Naive B cell (primary cell): ENCODE measurements around the gene TCF4. TPM values are rescaled to one million over a fixed set of nuclear protein-coding genes. Genes with fewer than 3 reads are reported as not detected.
A peak's percentile ranks its signal among the peaks of the same experiment; 100 is the strongest.

Source experiments
- ATAC-seq, 2 donors: fragments of 150-1000 bp; cut with Tn5 transposase; 2 replicates each; pipeline ENCODE4 v1.10.0; 2021; ENCODE audit warnings: low read depth in 2 of 2, mild to moderate bottlenecking in 2 of 2, moderate library complexity in 2 of 2
- DNase-seq: peaks from one replicate; pipeline ENCODE4 v3.0.0; 2022
- H3K27ac Mint-ChIP-seq, 6 donors: one replicate each; pipeline ENCODE4 v1.8.0; 2020 to 2022; ENCODE audit warnings: mild to moderate bottlenecking in 6 of 6, mixed read lengths in 6 of 6, moderate library complexity in 5 of 6, inconsistent platforms in 2 of 6
- H3K27me3 Mint-ChIP-seq, 3 donors: one replicate each; pipeline ENCODE4 v1.8.0; 2021 to 2022; ENCODE audit warnings: mixed read lengths in 3 of 3, mild to moderate bottlenecking in 1 of 3
- H3K36me3 Mint-ChIP-seq, 2 donors: one replicate each; pipeline ENCODE4 v1.8.0; 2020 to 2022; ENCODE audit warnings: mixed read lengths in 2 of 2, inconsistent platforms in 1 of 2, mild to moderate bottlenecking in 1 of 2
- H3K4me1 Mint-ChIP-seq, 3 donors: one replicate each; pipeline ENCODE4 v1.8.0; 2020 to 2022; ENCODE audit warnings: mixed read lengths in 3 of 3, inconsistent platforms in 1 of 3, mild to moderate bottlenecking in 1 of 3, moderate library complexity in 1 of 3
- H3K4me3 Mint-ChIP-seq, 8 donors: one replicate each; pipeline ENCODE4 v1.8.0; 2020 to 2022; ENCODE audit warnings: mild to moderate bottlenecking in 8 of 8, mixed read lengths in 8 of 8, moderate library complexity in 8 of 8, inconsistent platforms in 2 of 8
- H3K9me3 Mint-ChIP-seq, 7 donors: one replicate each; pipeline ENCODE4 v1.8.0; 2020 to 2022; ENCODE audit warnings: mixed read lengths in 7 of 7, mild to moderate bottlenecking in 5 of 7, inconsistent platforms in 2 of 7, moderate library complexity in 1 of 7
- polyA plus RNA-seq, 6 donors: library from polyadenylated mRNA; unstranded; fragments of 300-500 nt; fragmentation: Illumina TruSeq; gene quantifications; one replicate each; pipeline ENCODE4 v1.2.3, GENCODE V29; 2021; ENCODE audit warnings: low read depth in 6 of 6

The TCF4 gene
- polyA plus RNA-seq, 6 donors from 2014 or later: 199 to 274 (median 217) TPM

- no peaks in the 10 kb centered on the region for H3K27me3 Mint-ChIP-seq
- DNase-seq (no peak), ATAC-seq (no peak)
- H3K36me3 Mint-ChIP-seq: peaks cover 0 to 6% of the 10 kb centered on the region in 2 donors
- peaks cover 0 to 1% (median 0%) of the 10 kb centered on the region in 7 donors for H3K9me3 Mint-ChIP-seq
- H3K27ac Mint-ChIP-seq: peak overlapping the region in 3 of 6 donors; percentile 23 to 58 (median 35)
- peaks cover 70 to 84% (median 75%) of the 10 kb centered on the region in 3 donors for H3K4me1 Mint-ChIP-seq
- H3K4me3 Mint-ChIP-seq: peak overlapping the region in 2 of 8 donors; percentile 8 to 36
Observed at GRCh38 chr18:55306359-55307024, 281.5 kb downstream of the TCF4 start.

GRCh38 chr18:55302167-55302833 lies 285.7 kb downstream of the TCF4 start:
- ATAC-seq (no peak), DNase-seq (no peak)
- Mint-ChIP-seq H3K36me3 (no peaks in the 10 kb centered on the region), H3K27me3 (no peaks in the 10 kb centered on the region), H3K27ac (peak overlapping the region in 5 of 6 donors; percentile 35 to 93 (median 45)), H3K9me3 (no peaks in the 10 kb centered on the region), H3K4me3 (no peak overlapping the region), H3K4me1 (peaks cover 62 to 87% (median 74%) of the 10 kb centered on the region in 3 donors)

- Mint-ChIP-seq H3K27me3 (no peaks in the 10 kb centered on the region), H3K27ac (peak overlapping the region in 3 of 6 donors; percentile 39 to 93 (median 74)), H3K36me3 (no peaks in the 10 kb centered on the region), H3K9me3 (no peaks in the 10 kb centered on the region), H3K4me3 (no peak overlapping the region), H3K4me1 (peaks cover 63 to 87% (median 73%) of the 10 kb centered on the region in 3 donors)
- DNase-seq: no peak
- ATAC-seq: no peak
Observed at GRCh38 chr18:55301824-55302166, 286.2 kb downstream of the TCF4 start.

DNA sequence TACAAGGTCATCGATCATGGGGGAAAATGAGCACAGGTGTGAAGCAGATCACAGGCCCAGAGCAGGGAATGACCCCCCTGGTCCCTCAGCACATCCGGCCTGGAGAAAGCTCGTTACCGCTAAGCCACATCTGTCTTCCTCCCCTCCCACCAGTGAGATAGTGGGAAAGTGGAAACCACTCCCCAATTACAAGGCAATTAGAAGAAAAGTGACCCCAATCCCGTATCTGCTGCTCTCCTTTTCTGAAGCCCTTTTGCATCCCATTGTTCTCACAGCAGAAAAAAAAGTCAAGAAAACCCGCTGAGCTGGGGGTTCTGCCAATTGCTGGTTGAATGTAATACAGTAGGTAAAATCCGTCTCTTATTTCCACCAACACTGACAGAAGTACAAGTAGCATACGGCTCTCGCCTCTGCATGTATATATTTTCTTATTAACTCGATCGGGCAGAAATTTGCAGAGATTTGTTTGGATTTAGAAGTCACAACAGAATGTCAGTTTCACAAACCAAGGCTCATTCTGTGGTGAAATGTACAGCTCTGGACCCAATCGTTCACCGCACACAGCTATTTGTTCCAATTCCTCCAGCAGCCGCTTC lies 287.0 kb downstream of the TCF4 start:
- Mint-ChIP-seq H3K4me3 (peak overlapping the region in 3 of 8 donors; percentile 26 to 62 (median 34)), H3K4me1 (peaks cover 64 to 85% (median 73%) of the 10 kb centered on the region in 3 donors)
- ATAC-seq: no peak

DNA sequence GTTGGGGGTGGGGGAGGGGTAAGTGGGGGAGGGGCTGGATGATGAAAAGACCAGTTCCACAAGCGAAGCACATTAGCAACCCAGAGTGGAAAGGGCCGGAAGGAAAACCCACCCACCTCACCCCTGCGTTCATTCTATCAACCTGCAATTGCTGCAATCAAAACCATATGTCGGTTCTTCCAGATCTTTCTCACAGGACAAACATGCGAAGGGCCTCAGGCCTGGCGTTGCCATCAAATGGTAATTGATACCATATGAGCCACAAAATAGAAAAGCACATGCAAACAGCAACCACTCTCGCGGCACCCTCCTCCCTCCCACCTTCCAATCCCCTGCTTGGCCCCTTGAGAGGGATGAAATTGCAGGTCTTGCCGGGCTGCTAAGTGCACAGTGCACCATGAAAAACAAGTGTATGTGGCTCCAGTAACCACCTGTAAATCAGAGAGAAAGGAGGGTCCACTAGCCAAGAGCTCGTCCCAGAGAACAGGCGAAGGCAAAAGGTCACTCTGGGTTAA lies 287.5 kb downstream of the TCF4 start:
- ATAC-seq (no peak), DNase-seq (no peak)
- peak overlapping the region in 3 of 6 donors; percentile 39 to 90 (median 61) for H3K27ac Mint-ChIP-seq
- peaks cover 64 to 84% (median 73%) of the 10 kb centered on the region in 3 donors for H3K4me1 Mint-ChIP-seq
- H3K27me3 Mint-ChIP-seq: no peaks in the 10 kb centered on the region
- peak overlapping the region in 5 of 8 donors; percentile 26 to 62 (median 40) for H3K4me3 Mint-ChIP-seq
- peaks cover under 1 to 5% of the 10 kb centered on the region in 2 donors for H3K36me3 Mint-ChIP-seq
- no peaks in the 10 kb centered on the region for H3K9me3 Mint-ChIP-seq

More for the DNA sequence above, 287.0 kb downstream of the TCF4 start:
- DNase-seq: no peak
- H3K9me3 Mint-ChIP-seq: no peaks in the 10 kb centered on the region
- no peaks in the 10 kb centered on the region for H3K36me3 Mint-ChIP-seq
- no peaks in the 10 kb centered on the region for H3K27me3 Mint-ChIP-seq
- H3K27ac Mint-ChIP-seq: peak overlapping the region in 3 of 6 donors; percentile 39 to 90 (median 78)

DNA sequence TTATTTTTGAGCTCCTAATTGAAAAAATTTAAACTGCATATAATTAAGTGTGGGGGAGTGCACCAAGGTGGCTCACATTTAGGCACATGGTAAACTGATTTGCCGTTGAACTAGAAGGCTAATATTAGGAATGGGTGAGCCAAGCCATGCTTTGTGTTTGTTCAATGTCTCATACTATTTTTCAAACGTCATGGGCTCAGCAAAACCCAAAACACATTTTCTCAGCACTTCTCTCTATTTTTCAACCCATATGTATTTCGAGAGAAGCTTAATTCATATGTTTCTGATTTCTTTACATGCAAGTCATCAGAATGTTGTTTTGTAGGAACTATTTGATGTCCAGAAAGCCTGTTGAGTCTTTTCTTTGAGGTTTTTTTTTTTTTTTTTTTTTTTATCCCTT lies 291.2 kb downstream of the TCF4 start:
- H3K9me3 Mint-ChIP-seq: no peaks in the 10 kb centered on the region
- peak overlapping the region in 3 of 6 donors; percentile 13 to 68 (median 67) for H3K27ac Mint-ChIP-seq
- peaks cover 42 to 68% (median 62%) of the 10 kb centered on the region in 3 donors for H3K4me1 Mint-ChIP-seq
- H3K4me3 Mint-ChIP-seq: no peak overlapping the region
- no peaks in the 10 kb centered on the region for H3K27me3 Mint-ChIP-seq
- H3K36me3 Mint-ChIP-seq: peaks cover 14 to 15% of the 10 kb centered on the region in 2 donors
- ATAC-seq (no peak), DNase-seq (no peak)

DNA sequence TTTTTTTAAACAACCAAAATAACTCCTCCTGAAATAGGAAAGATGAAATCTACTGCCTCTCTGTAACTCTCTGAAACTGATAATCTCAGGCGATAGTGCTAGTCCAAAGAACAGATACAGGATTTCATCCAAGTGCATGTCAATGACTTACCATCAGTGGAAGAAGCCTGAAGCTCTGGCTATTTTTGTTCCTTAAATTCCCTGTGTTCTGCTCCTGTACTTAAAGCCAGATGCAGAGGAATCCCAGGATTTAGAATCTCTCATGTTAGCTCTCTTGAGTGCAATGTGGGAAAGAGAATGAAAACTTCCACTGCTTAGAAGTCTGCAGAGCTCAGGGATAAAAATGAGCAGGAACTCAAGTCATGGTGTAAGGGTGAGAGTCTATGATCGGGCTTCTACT lies 291.9 kb downstream of the TCF4 start:
- Mint-ChIP-seq H3K4me1 (peaks cover 42 to 71% (median 64%) of the 10 kb centered on the region in 3 donors), H3K27me3 (no peaks in the 10 kb centered on the region)
- no peak for ATAC-seq

DNA sequence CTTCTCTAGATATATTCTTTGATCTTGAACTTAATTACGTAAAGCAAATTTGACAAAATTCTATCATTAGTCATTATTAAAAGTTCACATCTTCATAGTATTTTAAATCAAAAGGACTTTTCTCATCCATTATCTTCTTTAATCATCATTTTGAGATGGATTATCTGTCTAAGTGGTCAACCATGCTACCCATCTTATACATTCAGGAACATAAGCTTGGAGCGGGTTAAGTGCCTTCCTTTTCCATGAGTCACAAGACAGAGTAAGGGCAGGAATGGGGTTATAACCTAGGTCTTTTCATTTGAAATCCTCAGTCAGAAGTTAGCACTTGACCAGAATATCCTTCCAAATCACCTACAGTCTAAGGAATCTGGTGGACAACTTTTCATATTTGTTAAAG lies 297.1 kb downstream of the TCF4 start:
- H3K4me3 Mint-ChIP-seq: no peak overlapping the region
- no peaks in the 10 kb centered on the region for H3K9me3 Mint-ChIP-seq
- no peaks in the 10 kb centered on the region for H3K27me3 Mint-ChIP-seq
- ATAC-seq (no peak), DNase-seq (no peak)
- peak overlapping the region in 3 of 6 donors; percentile 47 to 95 (median 76) for H3K27ac Mint-ChIP-seq
- H3K36me3 Mint-ChIP-seq: peaks cover 12 to 15% of the 10 kb centered on the region in 2 donors
- H3K4me1 Mint-ChIP-seq: peaks cover 58 to 78% (median 77%) of the 10 kb centered on the region in 3 donors

More for the DNA sequence above, 291.9 kb downstream of the TCF4 start:
- Mint-ChIP-seq H3K36me3 (peaks cover 14 to 15% of the 10 kb centered on the region in 2 donors), H3K4me3 (no peak overlapping the region), H3K27ac (peak overlapping the region in 3 of 6 donors; percentile 13 to 82 (median 68)), H3K9me3 (no peaks in the 10 kb centered on the region)
- no peak for DNase-seq

GRCh38 chr18:55289775-55290174 lies 298.2 kb downstream of the TCF4 start:
- ATAC-seq: peak in 1 of 2 donors; percentile 70
- H3K27ac Mint-ChIP-seq: peak overlapping the region in 1 of 6 donors; percentile 76
- peaks cover 1 to 8% of the 10 kb centered on the region in 2 donors for H3K36me3 Mint-ChIP-seq
- H3K27me3 Mint-ChIP-seq: no peaks in the 10 kb centered on the region
- H3K4me3 Mint-ChIP-seq: no peak overlapping the region
- no peak for DNase-seq
- H3K9me3 Mint-ChIP-seq: no peaks in the 10 kb centered on the region
- peaks cover 51 to 77% (median 73%) of the 10 kb centered on the region in 3 donors for H3K4me1 Mint-ChIP-seq

DNA sequence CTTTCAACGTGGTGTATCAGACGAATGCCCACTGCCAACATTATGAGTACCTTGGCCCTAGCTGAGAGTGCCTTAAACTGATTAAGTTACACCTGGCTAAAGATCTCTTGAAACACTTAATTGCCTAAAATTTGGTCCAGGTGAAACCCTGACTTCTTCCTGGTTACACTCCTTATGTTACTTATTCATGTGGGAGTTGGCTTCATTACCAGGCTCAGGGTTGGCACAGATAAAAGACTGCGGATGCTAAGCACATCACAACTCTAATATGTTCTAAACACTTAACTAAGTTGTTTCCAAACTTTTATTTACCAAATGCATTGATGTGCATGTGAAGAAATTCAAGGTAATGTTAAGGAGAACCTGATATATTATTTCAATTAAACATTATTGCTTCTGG lies 298.9 kb downstream of the TCF4 start:
- H3K36me3 Mint-ChIP-seq: peaks cover 0 to under 1% of the 10 kb centered on the region in 2 donors
- DNase-seq: no peak
- H3K9me3 Mint-ChIP-seq: no peaks in the 10 kb centered on the region
- ATAC-seq: no peak
- H3K4me3 Mint-ChIP-seq: no peak overlapping the region
- H3K27me3 Mint-ChIP-seq: no peaks in the 10 kb centered on the region
- peak overlapping the region in 4 of 6 donors; percentile 30 to 76 (median 46) for H3K27ac Mint-ChIP-seq
- peaks cover 51 to 82% (median 69%) of the 10 kb centered on the region in 3 donors for H3K4me1 Mint-ChIP-seq

GRCh38 chr18:55287935-55288868 lies 299.8 kb downstream of the TCF4 start:
- H3K4me1 Mint-ChIP-seq: peaks cover 51 to 82% (median 62%) of the 10 kb centered on the region in 3 donors
- H3K9me3 Mint-ChIP-seq: no peaks in the 10 kb centered on the region
- no peaks in the 10 kb centered on the region for H3K27me3 Mint-ChIP-seq
- peak overlapping the region in 2 of 6 donors; percentile 29 to 76 for H3K27ac Mint-ChIP-seq
- DNase-seq: no peak
- ATAC-seq: no peak
- peaks cover 0 to 7% of the 10 kb centered on the region in 2 donors for H3K36me3 Mint-ChIP-seq
- peak overlapping the region in 1 of 8 donors; percentile 25 for H3K4me3 Mint-ChIP-seq

DNA sequence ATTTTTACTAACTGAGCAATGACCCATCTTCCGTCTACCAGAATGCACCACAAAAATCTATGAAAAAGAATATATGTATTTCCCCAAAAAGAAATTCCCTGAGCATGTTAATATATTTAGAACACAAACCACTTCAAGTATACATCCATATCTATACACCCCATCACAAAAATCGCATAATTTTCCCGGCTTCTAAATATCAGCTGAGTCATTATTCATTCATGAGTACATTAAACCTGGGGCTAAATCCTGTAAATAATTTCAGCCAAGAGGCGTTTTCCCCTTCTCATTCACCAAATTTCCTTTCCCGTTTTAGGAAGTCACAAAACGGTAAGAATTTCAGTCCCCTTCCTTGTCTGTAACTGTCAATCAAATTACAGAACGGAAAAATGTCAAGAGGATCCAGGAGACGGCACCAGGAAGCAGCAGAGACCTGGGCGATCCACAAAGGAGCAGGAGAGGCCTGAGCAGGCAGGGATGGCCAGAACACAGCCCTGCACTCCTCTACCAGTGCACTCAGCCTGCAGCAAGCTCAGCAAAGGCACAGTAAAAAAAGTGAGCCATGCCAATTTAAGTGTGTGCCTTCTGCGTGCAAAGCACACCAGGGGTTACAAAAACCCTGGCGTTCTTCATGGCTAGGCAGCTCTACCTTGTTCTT lies 300.7 kb downstream of the TCF4 start:
- peaks cover 55 to 82% (median 58%) of the 10 kb centered on the region in 3 donors for H3K4me1 Mint-ChIP-seq
- H3K27ac Mint-ChIP-seq: peak overlapping the region in 3 of 6 donors; percentile 46 to 64 (median 59)
- DNase-seq: no peak
- H3K36me3 Mint-ChIP-seq: peaks cover 0 to 7% of the 10 kb centered on the region in 2 donors
- H3K9me3 Mint-ChIP-seq: no peaks in the 10 kb centered on the region
- ATAC-seq: no peak
- H3K27me3 Mint-ChIP-seq: no peaks in the 10 kb centered on the region
- peak overlapping the region in 1 of 8 donors; percentile 12 for H3K4me3 Mint-ChIP-seq
